LNCaP clone FGC (cell line): ENCODE measurements around the gene BCKDHB.

Experiments
- DNase-seq: peaks from one replicate; pipeline ENCODE4 v3.0.0-alpha.2; 2011; ENCODE audit warnings: low read depth
- H3K4me3 ChIP-seq: 2 replicates; pipeline ENCODE4 v1.5.1; 2011; ENCODE audit warnings: mild to moderate bottlenecking, low read depth, low read length, control low read depth
- CTCF ChIP-seq: IDR thresholded peaks from 2 replicates; pipeline ENCODE4 v1.5.1; 2012; ENCODE audit warnings: mild to moderate bottlenecking; ENCODE audit not compliant: control insufficient read depth, insufficient read depth; ENCODE audit errors: extremely low read depth

BCKDHB gene

GRCh38 chr6:80181352-80182081 lies 75.0 kb downstream of the BCKDHB start:
- peak; percentile 64 for DNase-seq
- no peak overlapping the region for H3K4me3 ChIP-seq
- no peak for TF ChIP-seq CTCF

GRCh38 chr6:80182308-80182707 lies 75.8 kb downstream of the BCKDHB start:
- no peak for DNase-seq
- TF ChIP-seq CTCF: no peak

GRCh38 chr6:80183019-80183795 lies 76.7 kb downstream of the BCKDHB start:
- no peak for TF ChIP-seq CTCF
- H3K4me3 ChIP-seq: no peak overlapping the region
- no peak for DNase-seq

More at GRCh38 chr6:80182308-80182707, 75.8 kb downstream of the BCKDHB start:
- no peak overlapping the region for H3K4me3 ChIP-seq

- DNase-seq: no peak
- TF ChIP-seq CTCF: no peak
- H3K4me3 ChIP-seq: no peak overlapping the region
These were observed 79.0 kb downstream of the BCKDHB start for GRCh38 chr6:80185492-80185891.

- no peak for TF ChIP-seq CTCF
- DNase-seq: no peak
- H3K4me3 ChIP-seq: no peak overlapping the region
These were observed 79.6 kb downstream of the BCKDHB start for GRCh38 chr6:80186082-80186481.

- DNase-seq: no peak
- H3K4me3 ChIP-seq: no peak overlapping the region
- no peak for TF ChIP-seq CTCF
These were observed 90.4 kb downstream of the BCKDHB start for GRCh38 chr6:80196906-80197305.
